ENCODE measurements around the gene ST6GAL1. TPM values are rescaled to one million over a fixed set of nuclear protein-coding genes. Genes with fewer than 3 reads are reported as not detected.

The ST6GAL1 gene
- total and polyA plus RNA-seq, 2 of the 13 experiments (the other 11 are each of a cell fraction or from before 2014, with no cell fraction given): 79.9 to 164 TPM

DNA sequence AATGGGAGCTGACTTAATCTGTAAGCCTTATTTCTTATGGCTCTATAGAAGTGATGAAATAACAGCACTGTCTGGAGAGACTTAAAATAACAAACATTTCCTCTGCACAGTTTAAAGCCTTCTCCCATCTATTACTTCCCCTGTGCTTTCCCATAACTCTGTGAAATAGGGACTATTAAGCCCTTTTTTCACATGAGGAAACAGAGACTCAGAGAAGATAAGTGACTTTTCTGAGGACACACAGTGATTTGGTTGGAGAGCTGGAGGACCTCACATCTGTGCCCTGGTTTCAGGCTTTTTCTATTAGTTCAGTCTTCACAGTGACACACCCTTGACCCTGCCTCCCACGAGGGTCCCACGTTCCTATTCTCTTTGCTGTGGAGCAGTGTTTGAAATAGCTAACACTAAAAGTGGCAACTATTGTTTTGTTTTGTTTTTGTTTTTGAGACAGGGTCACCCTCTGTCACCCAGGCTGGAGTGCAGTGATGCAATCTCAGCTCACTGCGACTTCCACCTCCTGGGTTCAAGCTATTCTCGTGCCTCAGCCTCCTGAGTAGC, 82.9 kb downstream of the ST6GAL1 start (continued):
- TF ChIP-seq, protein P1, sequence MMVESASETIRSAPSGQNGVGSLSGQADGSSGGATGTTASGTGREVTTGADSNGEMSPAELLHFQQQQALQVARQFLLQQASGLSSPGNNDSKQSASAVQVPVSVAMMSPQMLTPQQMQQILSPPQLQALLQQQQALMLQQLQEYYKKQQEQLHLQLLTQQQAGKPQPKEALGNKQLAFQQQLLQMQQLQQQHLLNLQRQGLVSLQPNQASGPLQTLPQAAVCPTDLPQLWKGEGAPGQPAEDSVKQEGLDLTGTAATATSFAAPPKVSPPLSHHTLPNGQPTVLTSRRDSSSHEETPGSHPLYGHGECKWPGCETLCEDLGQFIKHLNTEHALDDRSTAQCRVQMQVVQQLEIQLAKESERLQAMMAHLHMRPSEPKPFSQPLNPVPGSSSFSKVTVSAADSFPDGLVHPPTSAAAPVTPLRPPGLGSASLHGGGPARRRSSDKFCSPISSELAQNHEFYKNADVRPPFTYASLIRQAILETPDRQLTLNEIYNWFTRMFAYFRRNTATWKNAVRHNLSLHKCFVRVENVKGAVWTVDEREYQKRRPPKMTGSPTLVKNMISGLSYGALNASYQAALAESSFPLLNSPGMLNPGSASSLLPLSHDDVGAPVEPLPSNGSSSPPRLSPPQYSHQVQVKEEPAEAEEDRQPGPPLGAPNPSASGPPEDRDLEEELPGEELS (CRISPR knock-in tag; IDR thresholded peaks at IDR 0.05): no peak
- TF ChIP-seq, protein P2, sequence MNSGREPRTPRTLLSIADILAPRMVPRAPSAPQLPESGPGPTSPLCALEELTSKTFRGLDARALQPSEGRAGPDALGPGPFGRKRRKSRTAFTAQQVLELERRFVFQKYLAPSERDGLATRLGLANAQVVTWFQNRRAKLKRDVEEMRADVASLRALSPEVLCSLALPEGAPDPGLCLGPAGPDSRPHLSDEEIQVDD (CRISPR knock-in tag; IDR thresholded peaks at IDR 0.05; ENCODE audit: borderline replicate concordance): no peak
- TF ChIP-seq ZNF430 (CRISPR knock-in tag; IDR thresholded peaks at IDR 0.05): no peak

DNA sequence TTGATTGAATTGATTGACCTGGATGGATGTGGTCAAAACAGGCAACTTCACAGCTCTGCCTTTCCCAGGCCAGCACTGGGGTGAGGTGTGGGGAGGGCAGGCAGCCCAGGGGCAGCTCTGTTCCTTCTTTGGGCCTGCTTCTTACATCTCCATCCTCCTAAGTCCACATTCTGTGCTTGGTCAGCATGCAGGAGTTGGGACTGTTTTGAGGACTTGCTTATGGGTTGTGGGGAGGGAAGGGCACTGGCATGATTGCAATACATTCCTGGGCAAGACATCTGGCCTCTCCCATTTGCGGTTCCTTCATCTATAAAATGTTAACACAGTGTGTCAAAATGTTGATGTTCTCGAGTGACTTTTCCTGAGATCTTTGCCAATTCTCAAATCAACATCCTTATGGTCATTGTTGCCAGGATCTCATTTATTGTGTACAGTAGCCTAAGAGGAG, 84.1 kb downstream of the ST6GAL1 start:
- ChIA-PET CTCF (ENCODE audit: low intra/inter-chr PET ratio, low total read pairs) (no interaction called here), POLR2A (interaction anchor here (1.3 kb wide), 1 partner anchor 27 kb away, joined by 4 read pairs; no protein-coding TSS in a partner anchor)
- Histone ChIP-seq H3K4me1 (ENCODE audit: insufficient read depth, low read length) (peaks cover 18% of the 10 kb centered on the region), H3K4me2 (ENCODE audit: low read depth, low read length) (no peak overlapping the region), H3K27me3 (ENCODE audit: control insufficient read depth in 1 of 2, insufficient read depth in 2 of 2, low read length in 2 of 2) (no peaks in the 10 kb centered on the region), H3K36me3 (replicated peaks in 1 of 2; ENCODE audit: control insufficient read depth in 1 of 2, insufficient read depth in 2 of 2, low read length in 2 of 2) (no peaks in the 10 kb centered on the region), H3K27ac (ENCODE audit: extremely low read length, insufficient read depth, low read length) (no peak overlapping the region), H3K9me3 (ENCODE audit: low read length) (no peaks in the 10 kb centered on the region), H3K4me3 (replicated peaks in 1 of 3; ENCODE audit: insufficient read depth in 1 of 3, low read depth in 2 of 3, low read length in 3 of 3) (no peak overlapping the region), H4K20me1 (ENCODE audit: insufficient read depth, low read length) (no peaks in the 10 kb centered on the region), H3K79me2 (ENCODE audit: insufficient read depth, low read length) (no peaks in the 10 kb centered on the region), H2AFZ (ENCODE audit: low read length) (no peak overlapping the region), H3K9ac (ENCODE audit: insufficient read depth, low read depth, low read length) (no peak overlapping the region)
- ATAC-seq (no peak), DNase-seq (ENCODE audit: low spot score) (no peak), FAIRE-seq (no peak)
- in situ Hi-C loops (cut with HindIII; ENCODE audit: extremely low pct_ligation_motif_present, low pct_unique_long_range_greater_than_20kb): no loop called here
- no TSS peak for BruUV-seq (replicated peaks)
- intact Hi-C loops (cut with micrococcal nuclease; ENCODE audit: unreplicated experiment): no loop called here
- 91% methylated on average over 2 of the region's 2 CpGs for WGBS (ENCODE audit: low lambda C conversion rate)
- TF ChIP-seq GABPA (IDR thresholded peaks at IDR 0.05; ENCODE audit: low read depth, low read length) (no peak), GABPA (CRISPR knock-in tag; IDR thresholded peaks at IDR 0.05; ENCODE audit: low read depth) (no peak), KDM4B (CRISPR knock-in tag; IDR thresholded peaks at IDR 0.05) (no peak), SRF (IDR thresholded peaks at IDR 0.05; ENCODE audit: low read depth, low read length) (no peak), DNMT3B (CRISPR knock-in tag; conservative IDR thresholded peaks at IDR 0.05) (no peak), FOXO1 (CRISPR knock-in tag; IDR thresholded peaks at IDR 0.05) (no peak), NBN (conservative IDR thresholded peaks at IDR 0.05) (no peak), SALL1 (CRISPR knock-in tag; IDR thresholded peaks at IDR 0.05) (no peak), ZNF496 (CRISPR knock-in tag; IDR thresholded peaks at IDR 0.05; ENCODE audit: insufficient replicate concordance) (no peak)
- TF ChIP-seq, protein P3, sequence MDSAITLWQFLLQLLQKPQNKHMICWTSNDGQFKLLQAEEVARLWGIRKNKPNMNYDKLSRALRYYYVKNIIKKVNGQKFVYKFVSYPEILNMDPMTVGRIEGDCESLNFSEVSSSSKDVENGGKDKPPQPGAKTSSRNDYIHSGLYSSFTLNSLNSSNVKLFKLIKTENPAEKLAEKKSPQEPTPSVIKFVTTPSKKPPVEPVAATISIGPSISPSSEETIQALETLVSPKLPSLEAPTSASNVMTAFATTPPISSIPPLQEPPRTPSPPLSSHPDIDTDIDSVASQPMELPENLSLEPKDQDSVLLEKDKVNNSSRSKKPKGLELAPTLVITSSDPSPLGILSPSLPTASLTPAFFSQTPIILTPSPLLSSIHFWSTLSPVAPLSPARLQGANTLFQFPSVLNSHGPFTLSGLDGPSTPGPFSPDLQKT (CRISPR knock-in tag; IDR thresholded peaks at IDR 0.05; ENCODE audit: borderline replicate concordance): no peak
- TF ChIP-seq, protein P4, sequence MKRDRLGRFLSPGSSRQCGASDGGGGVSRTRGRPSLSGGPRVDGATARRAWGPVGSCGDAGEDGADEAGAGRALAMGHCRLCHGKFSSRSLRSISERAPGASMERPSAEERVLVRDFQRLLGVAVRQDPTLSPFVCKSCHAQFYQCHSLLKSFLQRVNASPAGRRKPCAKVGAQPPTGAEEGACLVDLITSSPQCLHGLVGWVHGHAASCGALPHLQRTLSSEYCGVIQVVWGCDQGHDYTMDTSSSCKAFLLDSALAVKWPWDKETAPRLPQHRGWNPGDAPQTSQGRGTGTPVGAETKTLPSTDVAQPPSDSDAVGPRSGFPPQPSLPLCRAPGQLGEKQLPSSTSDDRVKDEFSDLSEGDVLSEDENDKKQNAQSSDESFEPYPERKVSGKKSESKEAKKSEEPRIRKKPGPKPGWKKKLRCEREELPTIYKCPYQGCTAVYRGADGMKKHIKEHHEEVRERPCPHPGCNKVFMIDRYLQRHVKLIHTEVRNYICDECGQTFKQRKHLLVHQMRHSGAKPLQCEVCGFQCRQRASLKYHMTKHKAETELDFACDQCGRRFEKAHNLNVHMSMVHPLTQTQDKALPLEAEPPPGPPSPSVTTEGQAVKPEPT (CRISPR knock-in tag; IDR thresholded peaks at IDR 0.05; ENCODE audit: low read depth): no peak
- TF ChIP-seq, protein P5, sequence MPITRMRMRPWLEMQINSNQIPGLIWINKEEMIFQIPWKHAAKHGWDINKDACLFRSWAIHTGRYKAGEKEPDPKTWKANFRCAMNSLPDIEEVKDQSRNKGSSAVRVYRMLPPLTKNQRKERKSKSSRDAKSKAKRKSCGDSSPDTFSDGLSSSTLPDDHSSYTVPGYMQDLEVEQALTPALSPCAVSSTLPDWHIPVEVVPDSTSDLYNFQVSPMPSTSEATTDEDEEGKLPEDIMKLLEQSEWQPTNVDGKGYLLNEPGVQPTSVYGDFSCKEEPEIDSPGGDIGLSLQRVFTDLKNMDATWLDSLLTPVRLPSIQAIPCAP (CRISPR knock-in tag; IDR thresholded peaks at IDR 0.05; ENCODE audit: low read depth): no peak
- TF ChIP-seq, protein P6, sequence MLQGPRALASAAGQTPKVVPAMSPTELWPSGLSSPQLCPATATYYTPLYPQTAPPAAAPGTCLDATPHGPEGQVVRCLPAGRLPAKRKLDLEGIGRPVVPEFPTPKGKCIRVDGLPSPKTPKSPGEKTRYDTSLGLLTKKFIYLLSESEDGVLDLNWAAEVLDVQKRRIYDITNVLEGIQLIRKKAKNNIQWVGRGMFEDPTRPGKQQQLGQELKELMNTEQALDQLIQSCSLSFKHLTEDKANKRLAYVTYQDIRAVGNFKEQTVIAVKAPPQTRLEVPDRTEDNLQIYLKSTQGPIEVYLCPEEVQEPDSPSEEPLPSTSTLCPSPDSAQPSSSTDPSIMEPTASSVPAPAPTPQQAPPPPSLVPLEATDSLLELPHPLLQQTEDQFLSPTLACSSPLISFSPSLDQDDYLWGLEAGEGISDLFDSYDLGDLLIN (CRISPR knock-in tag; IDR thresholded peaks at IDR 0.05; ENCODE audit: borderline replicate concordance): no peak

Data from HepG2 (cell line).